ENCODE measurements around the gene CLCN1. TPM values are rescaled to one million over a fixed set of nuclear protein-coding genes. Genes with fewer than 3 reads are reported as not detected.

The CLCN1 gene
- total RNA-seq, 1 donor from 2014 or later: 0.08 TPM

- intact Hi-C loops (cut with DNase I): loop anchor here (10.0 kb wide), 1 partner anchor 92 kb away; no protein-coding TSS in a partner anchor
- ATAC-seq (ENCODE audit: poor library complexity) (peak; percentile 63), DNase-seq (peak; percentile 54)
These were observed 7.1 kb downstream of the CLCN1 start for GRCh38 chr7:143322760-143323633.

GRCh38 chr7:143323653-143324052, 7.7 kb downstream of the CLCN1 start:
- ATAC-seq (ENCODE audit: poor library complexity) (no peak), DNase-seq (no peak)
- intact Hi-C loops (cut with DNase I): loop anchor here (10.0 kb wide), 1 partner anchor 91 kb away; no protein-coding TSS in a partner anchor

GRCh38 chr7:143325240-143325639, 9.3 kb downstream of the CLCN1 start:
- ATAC-seq (ENCODE audit: poor library complexity) (no peak), DNase-seq (no peak)
- intact Hi-C loops (cut with DNase I): loop anchor here (10.0 kb wide), 1 partner anchor 90 kb away; no protein-coding TSS in a partner anchor

GRCh38 chr7:143327903-143328302, 12.0 kb downstream of the CLCN1 start:
- intact Hi-C loops (cut with DNase I): loop anchor here (10.0 kb wide), 1 partner anchor 87 kb away; no protein-coding TSS in a partner anchor
- DNase-seq: no peak
- no peak for ATAC-seq (ENCODE audit: poor library complexity)

- intact Hi-C loops (cut with DNase I): loop anchor here (10.0 kb wide), 1 partner anchor 85 kb away; no protein-coding TSS in a partner anchor
- no peak for DNase-seq
- no peak for ATAC-seq (ENCODE audit: poor library complexity)
These were observed 13.7 kb downstream of the CLCN1 start for GRCh38 chr7:143329471-143330170.

GRCh38 chr7:143331179-143331801, 15.4 kb downstream of the CLCN1 start:
- ATAC-seq (ENCODE audit: poor library complexity): no peak
- intact Hi-C loops (cut with DNase I): no loop called here
- DNase-seq: no peak

GRCh38 chr7:143334244-143334643, 18.3 kb downstream of the CLCN1 start:
- ATAC-seq (ENCODE audit: poor library complexity) (no peak), DNase-seq (no peak)
- intact Hi-C loops (cut with DNase I): no loop called here

- intact Hi-C loops (cut with DNase I): no loop called here
- no peak for ATAC-seq (ENCODE audit: poor library complexity)
These were observed 21.3 kb downstream of the CLCN1 start for GRCh38 chr7:143337216-143337615.

GRCh38 chr7:143341842-143342241, 25.9 kb downstream of the CLCN1 start:
- intact Hi-C loops (cut with DNase I): no loop called here
- DNase-seq: no peak
- no peak for ATAC-seq (ENCODE audit: poor library complexity)

More at GRCh38 chr7:143337216-143337615, 21.3 kb downstream of the CLCN1 start:
- DNase-seq: no peak

- intact Hi-C loops (cut with DNase I): no loop called here
- ATAC-seq (ENCODE audit: poor library complexity) (no peak), DNase-seq (no peak)
These were observed 27.7 kb downstream of the CLCN1 start for GRCh38 chr7:143343596-143343995.

- intact Hi-C loops (cut with DNase I): no loop called here
- DNase-seq: peak; percentile 66
- ATAC-seq (ENCODE audit: poor library complexity): peak; percentile 72
These were observed 29.6 kb downstream of the CLCN1 start for GRCh38 chr7:143345428-143345900.

- intact Hi-C loops (cut with DNase I): no loop called here
- DNase-seq (no peak), ATAC-seq (ENCODE audit: poor library complexity) (no peak)
These were observed 30.1 kb downstream of the CLCN1 start for GRCh38 chr7:143346018-143346417.

- intact Hi-C loops (cut with DNase I): no loop called here
These were observed 32.0 kb downstream of the CLCN1 start for GRCh38 chr7:143347950-143348349.

GRCh38 chr7:143351060-143351459, 35.1 kb downstream of the CLCN1 start:
- ATAC-seq (ENCODE audit: poor library complexity) (no peak), DNase-seq (no peak)
- intact Hi-C loops (cut with DNase I): no loop called here

More at GRCh38 chr7:143347950-143348349, 32.0 kb downstream of the CLCN1 start:
- DNase-seq: no peak
- ATAC-seq (ENCODE audit: poor library complexity): no peak

GRCh38 chr7:143351574-143351973, 35.7 kb downstream of the CLCN1 start:
- ATAC-seq (ENCODE audit: poor library complexity): no peak
- no peak for DNase-seq
- intact Hi-C loops (cut with DNase I): no loop called here

GRCh38 chr7:143352531-143353002, 36.7 kb downstream of the CLCN1 start:
- DNase-seq: no peak
- intact Hi-C loops (cut with DNase I): no loop called here

GRCh38 chr7:143354376-143354775, 38.5 kb downstream of the CLCN1 start:
- ATAC-seq (ENCODE audit: poor library complexity) (no peak), DNase-seq (no peak)
- intact Hi-C loops (cut with DNase I): no loop called here

More at GRCh38 chr7:143352531-143353002, 36.7 kb downstream of the CLCN1 start:
- no peak for ATAC-seq (ENCODE audit: poor library complexity)

GRCh38 chr7:143354965-143355364, 39.1 kb downstream of the CLCN1 start:
- ATAC-seq (ENCODE audit: poor library complexity): no peak
- no peak for DNase-seq
- intact Hi-C loops (cut with DNase I): no loop called here

Data from Right ventricle myocardium superior (tissue), 1 donor.